GM19239 (cell line): ENCODE data around the gene S100PBP.
A peak's percentile ranks its signal among the peaks of the same experiment; 100 is the strongest.

Source experiments
- DNase-seq: peaks from one replicate; pipeline ENCODE4 v3.0.0; 2011; ENCODE audit warnings: low spot score; ENCODE audit not compliant: insufficient read length
- FAIRE-seq: peaks from 2 replicates; lab custom pipeline; 2011; peaks lifted over from hg19 to GRCh38; lab: Jason Lieb, UNC

Gene S100PBP

DNA sequence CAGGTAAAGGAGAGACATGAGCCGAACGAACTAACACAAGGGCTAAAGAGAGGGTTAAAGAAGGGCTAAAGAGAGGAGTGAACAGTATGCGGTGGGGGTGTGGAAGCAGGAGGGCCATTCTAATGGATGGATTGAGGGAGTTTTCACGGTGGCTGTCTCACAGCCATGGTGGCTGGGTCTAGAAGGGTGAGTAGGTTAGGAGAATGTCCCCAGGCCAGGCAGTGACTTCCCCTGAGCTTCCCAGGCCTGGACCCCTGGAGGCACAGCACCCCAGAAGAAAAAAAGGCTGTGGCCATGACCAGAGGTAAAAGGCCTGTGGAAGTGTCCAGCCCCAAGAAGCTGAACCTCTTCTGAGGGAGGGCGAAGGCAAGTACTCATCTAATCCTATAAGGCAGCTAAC lies 49.7 kb downstream of the S100PBP start:
- no peak for DNase-seq
- no peak for FAIRE-seq

- DNase-seq (no peak), FAIRE-seq (no peak)
Observed at GRCh38 chr1:32867671-32868070, 50.2 kb downstream of the S100PBP start.

DNA sequence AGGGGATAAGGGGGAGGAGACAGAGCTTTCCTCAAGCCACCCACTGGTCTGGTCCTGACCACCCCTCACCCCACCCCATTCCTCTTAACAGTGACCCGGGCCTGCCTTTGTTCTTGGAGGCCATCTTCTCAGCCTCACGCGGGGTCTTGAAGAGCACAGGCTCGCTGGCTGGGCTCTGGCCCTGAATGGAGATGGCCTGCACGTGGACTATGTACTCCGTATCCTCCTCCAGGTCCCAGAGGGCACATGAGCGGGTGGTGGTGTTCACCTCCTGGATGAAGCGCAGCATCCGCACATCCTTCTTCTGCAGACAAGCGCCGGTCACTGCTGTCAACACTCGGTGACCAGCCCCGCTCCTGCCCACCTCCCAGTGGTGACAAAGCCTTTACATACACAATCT lies 50.6 kb downstream of the S100PBP start:
- DNase-seq (no peak), FAIRE-seq (no peak)

DNA sequence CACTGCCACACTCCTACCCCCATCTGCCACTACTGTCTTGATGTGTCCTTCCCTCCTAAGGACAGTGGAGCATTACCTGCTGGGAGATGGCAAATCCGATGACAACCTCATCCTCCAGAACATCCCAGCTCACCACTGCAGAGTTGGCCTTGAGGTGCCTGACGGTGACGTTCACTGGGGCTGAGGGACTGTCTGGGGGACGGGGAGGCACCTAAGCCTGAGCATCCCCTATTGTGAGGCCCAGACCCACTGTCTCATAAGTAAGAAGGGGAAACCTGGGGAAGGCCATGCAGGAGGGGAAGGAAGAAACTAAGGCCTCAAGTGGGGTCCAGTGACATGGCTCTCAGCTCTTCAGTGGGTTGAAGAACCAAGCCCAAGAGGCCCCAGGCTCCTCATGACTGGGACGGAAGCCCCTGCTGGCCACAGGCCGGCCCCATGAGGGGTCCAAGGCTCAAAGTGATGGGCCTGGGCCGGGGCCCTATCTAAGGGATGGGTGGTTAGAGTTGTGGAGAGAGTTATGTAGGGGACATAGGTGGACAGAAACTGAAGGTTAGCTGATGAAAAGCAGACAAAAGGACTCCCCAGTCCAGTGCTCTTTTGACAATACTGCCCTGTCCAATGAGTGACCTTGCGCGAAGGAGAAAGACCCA lies 51.5 kb downstream of the S100PBP start:
- FAIRE-seq (no peak), DNase-seq (no peak)

DNA sequence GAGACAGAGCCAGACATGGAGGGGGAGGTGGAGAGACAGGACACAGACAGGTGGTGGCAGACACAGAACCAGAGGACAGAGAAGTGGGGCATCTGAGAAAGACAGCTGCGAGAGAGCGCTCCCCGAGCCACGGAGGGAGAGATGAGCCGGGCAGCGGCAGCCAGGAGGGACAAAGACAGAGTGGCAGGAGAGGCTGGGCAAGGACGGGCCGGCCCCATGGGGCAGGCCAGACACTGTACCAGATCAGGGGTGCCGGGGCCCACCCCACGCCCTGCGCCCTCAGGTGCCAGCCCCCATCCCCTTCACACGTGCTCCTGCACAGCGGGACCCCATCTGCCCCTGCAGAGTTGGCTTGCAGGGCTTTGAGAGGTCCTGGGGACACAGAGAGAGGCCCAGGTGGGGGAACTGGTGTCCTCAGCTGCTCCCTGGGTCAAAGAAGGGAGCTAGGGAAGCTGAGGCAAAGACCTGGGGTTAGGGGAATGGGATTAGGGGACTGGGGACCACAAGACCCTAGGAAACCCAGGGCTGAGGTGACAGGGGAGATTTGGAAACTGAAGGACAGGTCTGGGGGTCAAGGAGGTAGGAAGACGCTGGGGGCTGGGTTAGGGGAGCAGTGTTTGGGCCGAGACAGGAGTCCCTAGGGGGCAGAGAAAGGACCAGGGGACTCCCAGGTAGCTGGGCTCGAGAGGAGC lies 52.6 kb downstream of the S100PBP start:
- no peak for FAIRE-seq
- DNase-seq: no peak

- no peak for FAIRE-seq
- no peak for DNase-seq
Observed at GRCh38 chr1:32870615-32871363, 53.3 kb downstream of the S100PBP start, which contains the start of gene FNDC5. FNDC5 (minus strand) TSS chr1:32870912.

GRCh38 chr1:32871364-32872191 lies 54.1 kb downstream of the S100PBP start:
- DNase-seq (no peak), FAIRE-seq (no peak)

- no peak for DNase-seq
- FAIRE-seq: no peak
Observed at GRCh38 chr1:32872192-32872460, 54.7 kb downstream of the S100PBP start.

GRCh38 chr1:32873484-32873883 lies 56.0 kb downstream of the S100PBP start:
- DNase-seq (no peak), FAIRE-seq (no peak)

- DNase-seq: no peak
- FAIRE-seq: no peak
Observed at GRCh38 chr1:32874860-32875752, 57.7 kb downstream of the S100PBP start.

GRCh38 chr1:32876341-32877210 lies 59.1 kb downstream of the S100PBP start:
- DNase-seq (peak; percentile 77), FAIRE-seq (no peak)

- FAIRE-seq (no peak), DNase-seq (no peak)
Observed at GRCh38 chr1:32877211-32878110, 60.0 kb downstream of the S100PBP start.

GRCh38 chr1:32878183-32878582 lies 60.7 kb downstream of the S100PBP start:
- FAIRE-seq (no peak), DNase-seq (no peak)

GRCh38 chr1:32878637-32879041 lies 61.2 kb downstream of the S100PBP start:
- DNase-seq: no peak
- no peak for FAIRE-seq

- DNase-seq (no peak), FAIRE-seq (no peak)
Observed at GRCh38 chr1:32881291-32881690, 63.8 kb downstream of the S100PBP start.

DNA sequence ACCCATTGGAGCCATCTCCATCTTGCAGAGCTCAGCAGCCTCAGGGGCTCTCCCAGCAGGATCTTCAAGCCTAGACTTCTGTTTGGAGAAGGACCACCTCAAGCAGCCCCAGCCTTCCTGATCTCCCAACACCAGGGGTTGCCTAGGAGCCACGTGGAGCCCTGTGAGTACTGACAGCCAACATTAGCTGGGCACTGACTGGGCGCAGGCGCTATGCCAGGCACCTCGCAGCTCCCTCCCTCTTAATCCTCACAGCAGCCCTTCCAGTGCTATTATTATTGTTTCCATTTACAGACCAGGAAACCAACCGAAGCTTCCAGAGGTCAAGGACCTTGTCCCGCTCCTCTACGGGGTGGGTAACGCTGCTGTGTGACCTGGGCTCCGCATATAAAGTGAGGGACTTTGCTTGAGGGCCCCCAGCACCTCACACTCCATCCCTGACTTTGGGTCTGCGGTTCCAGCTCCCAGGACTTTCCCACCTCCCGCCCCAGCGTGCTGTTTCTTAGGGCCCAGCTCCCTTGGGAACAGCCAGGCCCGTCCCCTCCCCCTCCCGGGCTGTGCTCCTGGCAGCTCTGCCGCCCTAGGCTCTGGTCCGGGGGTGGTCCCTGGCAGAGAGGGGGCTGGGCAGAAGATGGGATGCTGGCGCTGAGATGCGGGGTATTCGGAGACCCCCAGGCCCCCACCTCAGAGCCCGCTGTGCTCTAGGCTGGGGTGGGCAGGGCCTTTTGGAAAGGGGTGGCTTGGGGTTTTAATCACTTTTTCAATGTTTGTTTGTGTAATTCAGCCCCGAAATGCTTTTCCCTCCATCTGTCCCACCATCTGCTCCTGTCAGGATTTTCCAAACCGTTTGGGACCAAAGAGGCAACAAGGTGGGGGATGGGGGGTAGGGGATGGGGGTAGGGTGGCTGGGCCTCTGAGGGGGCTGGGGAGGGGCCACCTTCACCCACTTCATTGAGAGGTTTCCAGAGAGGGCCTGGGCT lies 64.7 kb downstream of the S100PBP start:
- FAIRE-seq (no peak), DNase-seq (no peak)
